Measurements from ENCODE around the gene SKIC8. TPM values are rescaled to one million over a fixed set of nuclear protein-coding genes. Genes with fewer than 3 reads are reported as not detected.

The SKIC8 gene
- total RNA-seq, 1 donor from 2014 or later, result 44.4 TPM

DNA sequence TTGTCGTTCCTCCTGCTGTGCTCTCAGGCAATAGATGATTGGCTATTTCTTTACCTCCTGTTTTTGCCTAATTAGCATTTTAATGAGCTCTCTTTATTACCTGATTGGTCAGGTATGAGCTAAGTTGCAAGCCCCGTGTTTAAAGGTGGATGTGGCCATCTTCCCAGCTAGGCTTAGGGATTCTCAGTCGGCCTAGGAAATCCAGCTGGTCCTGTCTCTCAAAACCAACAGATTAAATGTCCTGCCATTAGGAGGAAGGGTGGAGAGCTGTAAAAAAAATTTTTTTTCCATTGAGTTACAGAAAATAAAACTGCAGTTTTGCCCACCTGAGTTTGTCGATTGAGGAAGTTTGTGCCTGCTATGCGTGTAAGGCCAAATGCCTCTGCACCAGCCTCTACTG, 59.6 kb downstream of the SKIC8 start:
- DNase-seq (no peak), ATAC-seq (no peak)
- no peaks in the 10 kb centered on the region for H3K27me3 ChIP-seq (ENCODE audit: low read depth)
- no peaks in the 10 kb centered on the region for H3K9me3 ChIP-seq
- intact Hi-C loops (cut with DNase I), result no loop called here
- no peaks in the 10 kb centered on the region for H3K36me3 ChIP-seq
- no peak overlapping the region for H3K4me3 ChIP-seq
- TF ChIP-seq, protein P1, sequence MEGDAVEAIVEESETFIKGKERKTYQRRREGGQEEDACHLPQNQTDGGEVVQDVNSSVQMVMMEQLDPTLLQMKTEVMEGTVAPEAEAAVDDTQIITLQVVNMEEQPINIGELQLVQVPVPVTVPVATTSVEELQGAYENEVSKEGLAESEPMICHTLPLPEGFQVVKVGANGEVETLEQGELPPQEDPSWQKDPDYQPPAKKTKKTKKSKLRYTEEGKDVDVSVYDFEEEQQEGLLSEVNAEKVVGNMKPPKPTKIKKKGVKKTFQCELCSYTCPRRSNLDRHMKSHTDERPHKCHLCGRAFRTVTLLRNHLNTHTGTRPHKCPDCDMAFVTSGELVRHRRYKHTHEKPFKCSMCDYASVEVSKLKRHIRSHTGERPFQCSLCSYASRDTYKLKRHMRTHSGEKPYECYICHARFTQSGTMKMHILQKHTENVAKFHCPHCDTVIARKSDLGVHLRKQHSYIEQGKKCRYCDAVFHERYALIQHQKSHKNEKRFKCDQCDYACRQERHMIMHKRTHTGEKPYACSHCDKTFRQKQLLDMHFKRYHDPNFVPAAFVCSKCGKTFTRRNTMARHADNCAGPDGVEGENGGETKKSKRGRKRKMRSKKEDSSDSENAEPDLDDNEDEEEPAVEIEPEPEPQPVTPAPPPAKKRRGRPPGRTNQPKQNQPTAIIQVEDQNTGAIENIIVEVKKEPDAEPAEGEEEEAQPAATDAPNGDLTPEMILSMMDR (IDR thresholded peaks at IDR 0.05), result no peak
- H3K27ac ChIP-seq, result no peak overlapping the region
- no peaks in the 10 kb centered on the region for H3K4me1 ChIP-seq

DNA sequence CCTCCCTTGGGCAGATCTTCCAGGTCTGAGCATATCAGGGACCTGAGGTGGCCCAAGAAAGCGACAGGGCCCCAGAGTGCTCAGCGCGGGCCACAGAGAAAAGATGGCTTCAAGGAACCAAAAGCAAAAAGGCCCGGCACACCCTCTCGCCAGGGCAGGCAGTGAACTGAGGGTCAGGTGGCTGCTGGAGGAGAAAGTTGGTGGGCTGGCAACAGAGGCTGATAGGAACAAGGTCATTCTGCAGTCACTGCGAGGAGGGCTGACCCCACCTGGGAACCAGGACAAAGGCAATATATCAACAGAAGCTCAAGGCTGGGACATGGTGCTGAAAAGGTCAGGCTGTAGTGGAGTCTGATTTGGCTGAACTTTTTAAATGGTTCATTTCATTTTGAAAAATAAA, 62.3 kb downstream of the SKIC8 start:
- intact Hi-C loops (cut with DNase I), result no loop called here

DNA sequence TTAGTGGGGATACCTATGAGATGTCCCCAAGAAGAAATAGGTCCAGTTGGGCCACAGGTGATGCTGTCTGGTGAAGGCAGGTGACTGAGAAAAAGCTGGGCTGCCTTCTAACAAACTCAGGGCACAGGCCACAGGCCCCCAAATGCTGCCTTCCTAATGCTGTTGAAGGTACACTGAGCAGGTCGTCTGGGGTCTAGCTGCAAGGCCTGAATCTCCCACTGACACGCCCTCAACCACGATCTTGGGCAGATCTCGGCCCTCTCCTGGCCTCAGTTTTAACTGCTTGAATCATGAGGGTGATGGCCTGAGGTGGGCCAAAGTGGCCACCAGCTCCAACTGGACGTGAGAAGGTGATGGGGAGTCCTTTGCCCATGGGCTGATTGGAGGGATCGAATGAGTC, 62.9 kb downstream of the SKIC8 start:
- Histone ChIP-seq H3K9me3 (no peaks in the 10 kb centered on the region), H3K27ac (no peak overlapping the region), H3K4me1 (no peaks in the 10 kb centered on the region), H3K27me3 (ENCODE audit: low read depth) (no peaks in the 10 kb centered on the region), H3K36me3 (no peaks in the 10 kb centered on the region), H3K4me3 (no peak overlapping the region)
- intact Hi-C loops (cut with DNase I), result no loop called here
- no peak for DNase-seq
- TF ChIP-seq, protein P1 (IDR thresholded peaks at IDR 0.05), result no peak
- ATAC-seq, result no peak

More for the DNA sequence above, 62.3 kb downstream of the SKIC8 start:
- ATAC-seq, result no peak
- DNase-seq, result no peak
- TF ChIP-seq, protein P1 (IDR thresholded peaks at IDR 0.05), result no peak
- Histone ChIP-seq H3K4me3 (no peak overlapping the region), H3K27ac (no peak overlapping the region), H3K9me3 (no peaks in the 10 kb centered on the region), H3K36me3 (no peaks in the 10 kb centered on the region), H3K4me1 (no peaks in the 10 kb centered on the region), H3K27me3 (ENCODE audit: low read depth) (no peaks in the 10 kb centered on the region)

DNA sequence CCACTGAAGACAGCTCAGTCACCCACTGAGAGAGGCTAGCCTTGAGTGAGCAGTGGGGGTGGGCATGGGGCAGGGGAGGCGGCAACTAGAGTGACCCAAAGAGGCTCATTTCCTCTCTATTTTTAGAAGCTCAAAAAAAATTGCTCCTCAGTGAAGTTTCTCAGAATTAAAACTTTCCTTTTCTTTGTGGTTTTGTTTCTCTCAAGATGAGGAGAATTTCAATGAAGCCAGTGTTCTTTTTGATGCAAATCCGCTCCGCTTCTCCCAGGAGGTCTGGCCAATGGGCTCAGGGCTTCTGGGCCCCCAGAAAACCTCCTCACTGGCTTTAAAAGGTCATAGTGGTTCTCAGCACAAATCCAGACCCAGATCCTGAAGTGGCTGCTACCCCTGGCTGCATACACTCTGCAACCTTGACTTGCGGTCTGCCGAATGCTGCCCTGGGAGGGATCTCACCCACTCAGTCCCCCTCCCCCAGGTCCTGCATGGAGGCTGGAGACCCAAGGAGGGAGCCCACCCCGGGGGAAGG, 64.8 kb downstream of the SKIC8 start, which contains the start of gene ACSBG1:
Gene ACSBG1, minus strand, starts transcription at position 51 of the 526 bp plus-strand sequence. CDS start 64 bp downstream, outside the sequence.
- no peaks in the 10 kb centered on the region for H3K27me3 ChIP-seq (ENCODE audit: low read depth)
- intact Hi-C loops (cut with DNase I), result no loop called here
- H3K27ac ChIP-seq, result no peak within 1 kb of the TSS
- H3K4me1 ChIP-seq, result no peaks in the 10 kb centered on the region
- H3K36me3 ChIP-seq, result no peaks in the 10 kb centered on the region
- H3K4me3 ChIP-seq, result no peak within 1 kb of the TSS
- DNase-seq (no peak), ATAC-seq (no peak)
- no peaks in the 10 kb centered on the region for H3K9me3 ChIP-seq
- TF ChIP-seq, protein P1 (IDR thresholded peaks at IDR 0.05), result no peak

DNA sequence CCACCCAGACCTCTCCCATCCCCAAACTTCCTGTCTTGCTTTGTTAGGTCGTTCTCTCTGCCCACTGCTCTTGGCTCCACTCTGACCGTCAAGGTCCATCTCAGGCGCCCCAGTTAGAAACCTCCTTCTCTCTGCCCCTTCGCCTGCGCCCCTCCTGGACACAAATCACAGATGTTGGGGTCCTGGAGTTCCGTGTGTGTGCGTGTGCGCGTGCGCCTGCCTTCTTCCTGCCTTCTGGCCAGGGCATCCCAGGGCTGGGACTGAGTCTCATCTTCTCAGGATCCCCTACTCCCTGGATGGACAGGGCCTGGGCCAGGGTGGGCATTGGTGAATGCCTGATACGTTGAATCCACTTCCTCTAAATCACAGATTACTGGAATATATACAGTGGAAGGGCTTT, 65.9 kb downstream of the SKIC8 start:
- Histone ChIP-seq H3K4me3 (no peak overlapping the region), H3K27me3 (ENCODE audit: low read depth) (no peaks in the 10 kb centered on the region), H3K4me1 (no peaks in the 10 kb centered on the region), H3K9me3 (no peaks in the 10 kb centered on the region), H3K27ac (no peak overlapping the region), H3K36me3 (no peaks in the 10 kb centered on the region)
- DNase-seq (no peak), ATAC-seq (no peak)
- intact Hi-C loops (cut with DNase I), result no loop called here
- TF ChIP-seq, protein P1 (IDR thresholded peaks at IDR 0.05), result no peak

Other genes starting within 250 kb of the SKIC8 start
- 69.8 TPM for gene TBC1D2B, start 221.9 kb downstream of the SKIC8 start, total RNA-seq
- gene SH2D7, start 207.0 kb downstream of the SKIC8 start, total RNA-seq, result not detected
- gene CIB2, start 168.2 kb downstream of the SKIC8 start, total RNA-seq, result 2.2 TPM
- gene IDH3A, start 150.2 kb downstream of the SKIC8 start, total RNA-seq, result 78.3 TPM
- gene ACSBG1, start 65.0 kb downstream of the SKIC8 start, total RNA-seq, result 1.8 TPM
- 34.4 TPM for gene DNAJA4, start 35.0 kb downstream of the SKIC8 start, total RNA-seq
- gene CRABP1, start 40.7 kb upstream of the SKIC8 start, total RNA-seq, result not detected
- 56.4 TPM for gene IREB2, start 138.6 kb upstream of the SKIC8 start, total RNA-seq
- gene HYKK, start 208.0 kb upstream of the SKIC8 start, total RNA-seq, result 4.1 TPM
- 130 TPM for gene PSMA4, start 240.8 kb upstream of the SKIC8 start, total RNA-seq

Data from lower lobe of right lung (tissue), 2 donors.